Duodenal mucosa (tissue), 2 donors: ENCODE data around the gene S1PR4.
A peak's percentile ranks its signal among the peaks of the same experiment; 100 is the strongest.
"Not testable (repeated sequence)": the region's sequence is repeated elsewhere in the genome, so short reads cannot be mapped to it uniquely, and the experiment has no call there.

ENCODE experiments used
- H3K27ac ChIP-seq: one replicate; pipeline ENCODE4 v1.7.0; 2013; ENCODE audit warnings: low read depth, low read length
- H3K27me3 ChIP-seq, 2 donors: one replicate each; pipeline ENCODE4 v1.7.0; 2013; ENCODE audit warnings: low read length in 2 of 2, control low read depth in 1 of 2; ENCODE audit not compliant: insufficient read depth in 2 of 2, control insufficient read depth in 1 of 2
- H3K36me3 ChIP-seq, 2 donors: one replicate each; pipeline ENCODE4 v1.7.0; 2013; ENCODE audit warnings: low read length in 2 of 2, control low read depth in 1 of 2; ENCODE audit not compliant: insufficient read depth in 2 of 2, control insufficient read depth in 1 of 2
- H3K4me1 ChIP-seq, 2 donors: one replicate each; pipeline ENCODE4 v1.7.0; 2013; ENCODE audit warnings: low read length in 2 of 2, control low read depth in 1 of 2; ENCODE audit not compliant: insufficient read depth in 2 of 2, control insufficient read depth in 1 of 2
- H3K4me3 ChIP-seq, 2 donors: one replicate each; pipeline ENCODE4 v1.7.0; 2013; ENCODE audit warnings: low read length in 2 of 2, low read depth in 1 of 2
- H3K9ac ChIP-seq, 2 donors: one replicate each; pipeline ENCODE4 v1.7.0; 2013; ENCODE audit warnings: low read length in 2 of 2, low read depth in 1 of 2
- H3K9me3 ChIP-seq, 2 donors: one replicate each; pipeline ENCODE4 v1.7.0; 2013; ENCODE audit warnings: low read length in 2 of 2, control low read depth in 1 of 2; ENCODE audit not compliant: control insufficient read depth in 1 of 2

Gene S1PR4

DNA sequence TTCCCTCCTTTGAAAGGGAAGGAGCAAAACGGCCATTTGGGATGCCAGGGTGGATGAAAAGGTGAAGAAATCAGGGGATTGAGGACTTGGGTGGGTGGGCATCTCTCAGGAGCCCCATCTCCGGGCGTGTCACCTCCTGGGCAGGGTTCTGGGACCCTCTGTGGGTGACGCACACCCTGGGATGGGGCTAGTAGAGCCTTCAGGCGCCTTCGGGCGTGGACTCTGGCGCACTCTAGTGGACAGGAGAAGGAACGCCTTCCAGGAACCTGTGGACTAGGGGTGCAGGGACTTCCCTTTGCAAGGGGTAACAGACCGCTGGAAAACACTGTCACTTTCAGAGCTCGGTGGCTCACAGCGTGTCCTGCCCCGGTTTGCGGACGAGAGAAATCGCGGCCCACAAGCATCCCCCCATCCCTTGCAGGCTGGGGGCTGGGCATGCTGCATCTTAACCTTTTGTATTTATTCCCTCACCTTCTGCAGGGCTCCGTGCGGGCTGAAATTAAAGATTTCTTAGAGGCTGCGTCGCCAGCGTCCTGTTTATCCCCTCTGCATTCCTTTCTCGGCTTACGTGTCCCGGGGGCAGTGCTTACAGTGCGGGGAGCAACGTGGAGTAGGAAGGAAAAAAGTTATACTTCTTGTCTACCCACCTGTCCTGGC is 15.2 kb upstream of the S1PR4 start:
- H3K9me3 ChIP-seq: peaks cover 0 to 7% of the 10 kb centered on the region in 2 donors
- no peak overlapping the region for H3K9ac ChIP-seq
- no peaks in the 10 kb centered on the region for H3K4me1 ChIP-seq
- peaks cover 0 to 4% of the 10 kb centered on the region in 2 donors for H3K36me3 ChIP-seq
- H3K27ac ChIP-seq: no peak overlapping the region
- H3K27me3 ChIP-seq: no peaks in the 10 kb centered on the region
- no peak overlapping the region for H3K4me3 ChIP-seq

DNA sequence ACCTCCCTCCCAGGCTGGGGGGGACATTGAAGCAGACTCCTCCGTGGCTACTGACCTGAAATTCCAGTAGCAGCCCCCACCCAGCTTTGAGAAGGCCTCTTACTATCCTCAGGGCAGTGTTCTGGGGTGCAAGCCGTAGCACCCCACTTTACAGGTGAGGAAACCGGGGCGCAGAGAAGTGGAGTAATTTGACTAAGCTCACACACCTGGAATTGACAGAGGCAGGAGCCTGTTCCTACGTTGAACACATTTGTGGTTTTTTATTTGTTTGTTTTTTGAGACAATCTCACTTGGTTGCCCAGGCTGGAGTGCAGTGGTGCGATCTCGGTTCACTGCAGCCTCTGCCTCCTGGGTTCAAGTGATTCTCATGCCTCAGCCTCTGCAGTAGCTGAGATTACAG is 14.6 kb upstream of the S1PR4 start:
- H3K27ac ChIP-seq: no peak overlapping the region
- H3K9me3 ChIP-seq: peaks cover 0 to 7% of the 10 kb centered on the region in 2 donors
- H3K27me3 ChIP-seq: no peaks in the 10 kb centered on the region
- peaks cover 0 to 4% of the 10 kb centered on the region in 2 donors for H3K36me3 ChIP-seq
- no peaks in the 10 kb centered on the region for H3K4me1 ChIP-seq
- H3K4me3 ChIP-seq: no peak overlapping the region
- no peak overlapping the region for H3K9ac ChIP-seq

DNA sequence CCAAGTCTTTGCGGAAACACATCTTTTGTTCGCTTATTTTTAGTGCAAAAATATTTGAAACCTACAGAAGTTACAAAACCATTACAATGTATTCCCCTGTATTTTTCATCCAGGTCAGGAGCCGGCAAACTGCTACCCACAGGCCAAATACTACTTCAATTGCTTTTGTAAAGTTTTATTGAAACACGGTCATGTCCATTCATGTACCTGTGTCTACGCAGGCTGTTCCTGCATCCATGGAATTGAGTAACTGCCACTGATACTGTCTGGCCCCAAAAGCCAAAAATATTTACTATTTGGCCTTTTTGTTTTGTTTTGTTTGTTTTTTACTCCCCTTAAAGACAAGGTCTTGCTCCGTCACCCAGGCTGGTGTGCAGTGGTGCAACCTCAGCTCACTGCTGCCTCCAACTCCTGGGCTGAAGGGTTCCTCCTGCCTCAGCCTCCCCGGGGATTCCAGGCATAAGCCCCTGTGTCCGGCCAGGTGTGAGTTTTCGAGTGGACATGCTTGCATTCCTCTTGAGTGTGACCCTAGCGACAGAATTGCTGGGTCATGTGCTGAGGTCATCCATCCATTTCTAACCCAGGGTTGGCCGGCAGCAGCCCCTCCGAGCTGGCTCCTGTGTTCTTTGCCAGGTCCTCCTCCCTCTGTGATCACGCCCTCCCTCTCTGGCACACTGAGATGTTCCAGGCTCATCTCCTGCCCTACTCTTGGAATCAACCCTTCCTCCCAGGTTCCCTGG is 10.9 kb upstream of the S1PR4 start:
- H3K9me3 ChIP-seq: no peaks in the 10 kb centered on the region
- H3K27me3 ChIP-seq: no peaks in the 10 kb centered on the region
- H3K27ac ChIP-seq: no peak overlapping the region
- H3K36me3 ChIP-seq: no peaks in the 10 kb centered on the region
- H3K4me1 ChIP-seq: no peaks in the 10 kb centered on the region
- H3K4me3 ChIP-seq: no peak overlapping the region
- H3K9ac ChIP-seq: no peak overlapping the region

GRCh38 chr19:3171894-3172672 is 6.5 kb upstream of the S1PR4 start:
- Histone ChIP-seq H3K27ac (no peak overlapping the region), H3K4me3 (no peak overlapping the region), H3K27me3 (no peaks in the 10 kb centered on the region)

GRCh38 chr19:3172673-3173000 is 5.9 kb upstream of the S1PR4 start:
- peaks cover 16% of the 10 kb centered on the region in 2 donors for H3K4me1 ChIP-seq
- not testable (repeated sequence) for H3K9me3 ChIP-seq, H3K9ac ChIP-seq, H3K4me3 ChIP-seq, H3K27me3 ChIP-seq, H3K36me3 ChIP-seq, H3K27ac ChIP-seq

More at GRCh38 chr19:3171894-3172672, 6.5 kb upstream of the S1PR4 start:
- no peak overlapping the region for H3K9ac ChIP-seq
- H3K36me3 ChIP-seq: no peaks in the 10 kb centered on the region
- H3K4me1 ChIP-seq: peaks cover 11 to 12% of the 10 kb centered on the region in 2 donors
- no peaks in the 10 kb centered on the region for H3K9me3 ChIP-seq

GRCh38 chr19:3175781-3176714 is 2.5 kb upstream of the S1PR4 start:
- Histone ChIP-seq H3K9ac (peak overlapping the region; percentile 12 to 48), H3K36me3 (no peaks in the 10 kb centered on the region), H3K4me3 (no peak overlapping the region), H3K4me1 (peaks cover 16% of the 10 kb centered on the region in 2 donors), H3K27me3 (no peaks in the 10 kb centered on the region), H3K27ac (peak overlapping the region; percentile 46), H3K9me3 (no peaks in the 10 kb centered on the region)

- H3K4me3 ChIP-seq: peak overlapping the region in 1 of 2 donors; percentile 19
- no peaks in the 10 kb centered on the region for H3K9me3 ChIP-seq
- H3K4me1 ChIP-seq: peaks cover 16% of the 10 kb centered on the region in 2 donors
- no peaks in the 10 kb centered on the region for H3K36me3 ChIP-seq
- no peaks in the 10 kb centered on the region for H3K27me3 ChIP-seq
- H3K9ac ChIP-seq: peak overlapping the region in 1 of 2 donors; percentile 48
- H3K27ac ChIP-seq: no peak overlapping the region
Measured at GRCh38 chr19:3176715-3177501, 1.7 kb upstream of the S1PR4 start.

- Histone ChIP-seq H3K4me3 (peak overlapping the region; percentile 53 to 55), H3K36me3 (no peaks in the 10 kb centered on the region), H3K27me3 (no peaks in the 10 kb centered on the region), H3K27ac (peak overlapping the region; percentile 62), H3K4me1 (peaks cover 16% of the 10 kb centered on the region in 2 donors), H3K9ac (peak overlapping the region; percentile 43 to 66), H3K9me3 (no peaks in the 10 kb centered on the region)
Measured at GRCh38 chr19:3178973-3179738, 587 bp downstream of the S1PR4 start.
